Central memory CD4-positive, alpha-beta T cell (primary cell): ENCODE data around the gene WARS2.

Source experiments
- DNase-seq: peaks from one replicate; pipeline ENCODE4 v3.0.0; 2022

WARS2 gene

DNA sequence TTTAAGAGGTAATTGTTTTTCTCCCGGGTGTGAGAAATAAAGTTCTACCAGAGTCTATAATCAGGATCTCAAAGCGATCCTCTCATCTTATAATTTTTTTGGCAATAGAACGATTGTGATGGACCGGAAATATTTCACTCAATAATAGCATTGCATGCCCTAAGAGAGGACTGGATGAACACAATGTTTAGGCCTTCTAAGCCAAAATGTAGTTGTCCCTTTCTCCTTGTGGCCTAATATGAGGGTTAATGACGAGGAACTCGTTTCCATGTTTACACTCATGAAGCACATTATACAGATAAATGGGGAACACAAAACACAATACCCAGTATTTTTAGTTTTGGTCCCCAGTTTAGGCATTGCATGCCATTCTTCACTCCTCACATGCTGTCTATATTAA is 158.2 kb downstream of the WARS2 start:
- DNase-seq: no peak

DNA sequence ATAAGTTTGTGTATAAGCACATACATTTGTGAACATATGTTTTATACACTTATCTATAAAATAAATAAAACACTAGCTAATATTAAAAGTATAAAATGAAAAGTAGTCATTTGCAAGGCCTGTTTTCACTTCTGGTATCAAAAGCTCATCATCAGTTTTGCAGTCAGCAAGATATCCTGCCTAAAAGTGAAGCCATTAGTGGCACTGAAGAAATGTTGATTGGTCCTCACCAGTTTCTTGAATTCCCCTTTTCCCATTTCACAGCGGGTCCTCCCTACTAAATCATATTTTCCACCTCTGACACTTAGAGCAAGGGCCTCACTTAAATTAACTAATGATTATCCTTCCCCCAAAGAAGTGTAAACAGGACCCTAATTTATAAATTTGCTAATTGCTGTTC is 159.0 kb downstream of the WARS2 start:
- no peak for DNase-seq
